ENCODE results near the gene KIAA1210. TPM values are rescaled to one million over a fixed set of nuclear protein-coding genes. Genes with fewer than 3 reads are reported as not detected.

Gene KIAA1210
- not detected in 2 replicates for total RNA-seq

DNA sequence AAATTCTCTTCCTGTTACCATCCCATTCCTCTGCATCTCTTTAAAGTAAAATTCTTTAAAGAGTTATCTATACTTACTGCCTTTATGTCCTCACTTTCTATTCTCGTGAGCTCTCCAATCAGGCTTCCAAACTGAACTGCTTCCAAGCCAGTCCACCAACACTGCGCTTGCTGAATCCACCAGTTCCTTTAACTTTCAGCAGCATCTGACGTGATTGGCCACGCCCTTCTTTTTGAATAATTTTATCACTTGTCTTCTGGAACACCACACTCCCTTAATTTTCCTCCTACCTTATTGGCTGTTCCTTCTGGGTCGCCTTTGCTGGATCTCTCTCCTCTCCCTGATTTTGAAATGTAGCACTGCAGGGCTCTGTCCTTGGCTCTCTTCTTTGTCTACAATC, at the start of gene KIAA1210:
KIAA1210 (minus strand) TSS at position 163 of the 400 bp plus-strand sequence. CDS start 4,170 bp downstream, outside the sequence.

DNA sequence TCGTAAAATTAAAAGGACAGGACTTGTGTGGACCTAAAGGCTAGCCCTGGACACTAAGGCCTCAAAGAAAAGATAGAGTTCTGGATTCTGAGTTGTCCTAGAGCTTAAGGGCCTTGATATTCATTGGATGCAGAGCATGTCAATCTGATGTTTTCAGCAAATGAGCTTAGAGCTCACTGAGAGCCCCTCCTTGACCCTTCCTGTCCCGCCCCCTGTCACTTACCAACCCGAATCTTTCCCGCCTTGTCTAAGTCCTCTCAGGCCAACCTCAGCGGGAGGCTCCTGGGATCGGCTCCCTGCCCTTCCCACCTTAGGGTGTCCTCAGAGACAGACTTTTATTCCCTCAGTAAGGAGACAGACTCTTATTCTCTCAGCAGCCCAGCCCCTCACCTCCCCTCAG, 54.9 kb downstream of the KIAA1210 start, which contains the start of gene CT47C1:
CT47C1 (plus strand) TSS at position 250 of the 400 bp plus-strand sequence. CDS start 233 bp downstream, outside the sequence.

Other genes starting within 250 kb of the KIAA1210 start
- 0.65 and 1.7 TPM in 2 replicates for gene LONRF3, start 153.2 kb downstream of the KIAA1210 start, total RNA-seq
- gene CT47C1, start 54.8 kb downstream of the KIAA1210 start, total RNA-seq = not detected in 2 replicates
- gene PGRMC1, start 108.5 kb upstream of the KIAA1210 start, total RNA-seq = 107 and 156 TPM in 2 replicates